ENCODE results near the gene PLCD4.

Gene PLCD4

DNA sequence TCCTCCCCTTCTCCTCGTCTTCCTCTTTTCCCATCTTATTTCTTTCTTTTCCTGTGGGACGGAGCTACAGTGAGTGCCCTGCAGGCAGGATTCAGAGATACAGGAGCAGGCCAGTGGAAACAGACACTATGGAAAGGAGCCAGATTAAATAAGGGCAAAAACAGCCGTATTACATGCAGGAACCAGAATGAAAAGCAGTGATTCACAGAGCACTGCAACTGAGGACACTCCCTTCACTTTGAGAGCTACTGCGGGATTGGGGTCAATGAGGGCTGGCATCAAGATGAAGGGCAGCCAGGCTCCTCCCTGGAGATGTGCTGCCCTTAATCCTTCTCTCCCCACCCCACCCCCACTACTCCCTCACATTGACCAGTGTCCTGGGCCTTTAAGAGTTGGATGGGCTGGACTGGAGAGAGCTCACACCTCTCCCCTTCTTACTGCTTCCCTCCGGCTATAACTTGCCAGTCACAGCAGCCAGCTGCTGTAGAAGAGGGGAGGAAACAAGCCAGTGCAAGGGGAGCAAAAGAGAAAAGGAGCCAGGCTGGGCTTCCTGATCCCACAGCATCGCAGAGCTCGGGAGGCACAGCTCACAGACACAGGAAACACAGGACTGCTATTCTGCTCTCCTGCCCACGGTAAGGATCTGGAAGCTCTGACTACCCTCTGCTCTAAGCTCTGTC, at the start of gene PLCD4:
Gene PLCD4, plus strand, starts transcription at position 464 of the 680 bp plus-strand sequence. CDS start 7,841 bp downstream, outside the sequence.
- no peak within 1 kb of the TSS for H3K4me3 ChIP-seq (IDR thresholded peaks at IDR 0.05; ENCODE audit: insufficient read depth, low read depth, low read length)
- H3K9ac ChIP-seq = no peak within 1 kb of the TSS
- no peak within 1 kb of the TSS for H2AFZ ChIP-seq (ENCODE audit: low read depth)
- no peak within 1 kb of the TSS for H3K27ac ChIP-seq
- TF ChIP-seq, protein P1, sequence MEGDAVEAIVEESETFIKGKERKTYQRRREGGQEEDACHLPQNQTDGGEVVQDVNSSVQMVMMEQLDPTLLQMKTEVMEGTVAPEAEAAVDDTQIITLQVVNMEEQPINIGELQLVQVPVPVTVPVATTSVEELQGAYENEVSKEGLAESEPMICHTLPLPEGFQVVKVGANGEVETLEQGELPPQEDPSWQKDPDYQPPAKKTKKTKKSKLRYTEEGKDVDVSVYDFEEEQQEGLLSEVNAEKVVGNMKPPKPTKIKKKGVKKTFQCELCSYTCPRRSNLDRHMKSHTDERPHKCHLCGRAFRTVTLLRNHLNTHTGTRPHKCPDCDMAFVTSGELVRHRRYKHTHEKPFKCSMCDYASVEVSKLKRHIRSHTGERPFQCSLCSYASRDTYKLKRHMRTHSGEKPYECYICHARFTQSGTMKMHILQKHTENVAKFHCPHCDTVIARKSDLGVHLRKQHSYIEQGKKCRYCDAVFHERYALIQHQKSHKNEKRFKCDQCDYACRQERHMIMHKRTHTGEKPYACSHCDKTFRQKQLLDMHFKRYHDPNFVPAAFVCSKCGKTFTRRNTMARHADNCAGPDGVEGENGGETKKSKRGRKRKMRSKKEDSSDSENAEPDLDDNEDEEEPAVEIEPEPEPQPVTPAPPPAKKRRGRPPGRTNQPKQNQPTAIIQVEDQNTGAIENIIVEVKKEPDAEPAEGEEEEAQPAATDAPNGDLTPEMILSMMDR (conservative IDR thresholded peaks at IDR 0.05; ENCODE audit: low read depth, low read length) = no peak
- H3K4me2 ChIP-seq = no peak within 1 kb of the TSS
- H3K4me1 ChIP-seq (ENCODE audit: low read depth, poor library complexity, severe bottlenecking) = no peaks in the 10 kb centered on the region
- no peaks in the 10 kb centered on the region for H4K20me1 ChIP-seq (ENCODE audit: insufficient read depth)
- no peaks in the 10 kb centered on the region for H3K79me2 ChIP-seq (ENCODE audit: insufficient read depth, low read depth)
- H3K27me3 ChIP-seq (ENCODE audit: insufficient read depth, low read depth) = no peaks in the 10 kb centered on the region
- H3K36me3 ChIP-seq (ENCODE audit: insufficient read depth) = no peaks in the 10 kb centered on the region

DNA sequence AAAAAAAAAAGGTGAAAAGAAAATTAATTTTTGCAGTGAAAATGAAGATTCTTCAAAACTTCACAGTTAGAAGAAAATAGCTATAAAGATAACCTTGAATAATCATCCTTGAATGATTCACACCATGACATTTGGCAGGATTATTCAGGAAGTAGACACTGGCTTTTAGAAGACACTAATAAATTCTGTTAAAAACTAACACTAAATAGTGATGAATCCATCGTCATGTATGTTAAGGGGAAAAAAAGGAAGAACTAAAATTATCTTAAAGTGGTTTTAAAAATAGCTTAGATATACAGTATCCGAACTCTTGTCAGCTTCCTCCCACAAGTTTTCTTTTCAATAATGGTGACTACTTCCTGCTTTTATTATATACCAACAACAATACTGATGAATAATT, 49.8 kb upstream of the PLCD4 start:
- Histone ChIP-seq H3K4me1 (ENCODE audit: low read depth, poor library complexity, severe bottlenecking) (no peaks in the 10 kb centered on the region), H3K4me2 (no peak overlapping the region), H3K79me2 (ENCODE audit: insufficient read depth, low read depth) (no peaks in the 10 kb centered on the region; the same call in 1 of the 2 replicates), H3K9ac (no peak overlapping the region), H4K20me1 (ENCODE audit: insufficient read depth) (no peaks in the 10 kb centered on the region), H3K36me3 (ENCODE audit: insufficient read depth) (no peaks in the 10 kb centered on the region; the same call in 1 of the 2 replicates), H2AFZ (ENCODE audit: low read depth) (no peak overlapping the region), H3K27ac (no peak overlapping the region), H3K27me3 (ENCODE audit: insufficient read depth, low read depth) (no peaks in the 10 kb centered on the region), H3K4me3 (IDR thresholded peaks at IDR 0.05; ENCODE audit: insufficient read depth, low read depth, low read length) (no peak overlapping the region)
- TF ChIP-seq, protein P1 (conservative IDR thresholded peaks at IDR 0.05; ENCODE audit: low read depth, low read length) = no peak

DNA sequence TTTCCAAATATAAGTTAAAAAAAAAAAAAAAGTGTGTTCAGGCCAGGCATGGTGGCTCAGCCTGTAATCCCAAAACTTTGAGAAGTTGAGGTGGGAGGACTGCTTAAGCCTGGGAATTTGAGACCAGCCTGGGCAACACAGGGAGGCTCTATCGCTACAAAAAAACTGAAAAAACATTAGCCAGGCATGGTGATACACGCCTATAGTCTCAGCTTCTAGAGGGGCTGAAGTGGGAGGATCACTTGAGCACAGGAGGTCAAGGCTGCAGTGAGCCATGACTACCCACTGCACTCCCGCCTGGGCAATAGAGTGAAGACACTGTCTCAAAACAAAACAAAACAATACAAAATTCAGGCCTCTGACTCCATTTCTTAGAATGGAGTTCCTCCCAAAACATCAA, 48.7 kb upstream of the PLCD4 start:
- Histone ChIP-seq H3K27ac (no peak overlapping the region), H3K4me1 (ENCODE audit: low read depth, poor library complexity, severe bottlenecking) (no peaks in the 10 kb centered on the region), H3K36me3 (ENCODE audit: insufficient read depth) (no peaks in the 10 kb centered on the region), H3K4me2 (no peak overlapping the region), H4K20me1 (ENCODE audit: insufficient read depth) (no peaks in the 10 kb centered on the region), H3K79me2 (ENCODE audit: insufficient read depth, low read depth) (no peaks in the 10 kb centered on the region; the same call in 1 of the 2 replicates), H3K4me3 (IDR thresholded peaks at IDR 0.05; ENCODE audit: insufficient read depth, low read depth, low read length) (no peak overlapping the region), H3K27me3 (ENCODE audit: insufficient read depth, low read depth) (no peaks in the 10 kb centered on the region), H2AFZ (ENCODE audit: low read depth) (no peak overlapping the region), H3K9ac (no peak overlapping the region)
- TF ChIP-seq, protein P1 (conservative IDR thresholded peaks at IDR 0.05; ENCODE audit: low read depth, low read length) = no peak

DNA sequence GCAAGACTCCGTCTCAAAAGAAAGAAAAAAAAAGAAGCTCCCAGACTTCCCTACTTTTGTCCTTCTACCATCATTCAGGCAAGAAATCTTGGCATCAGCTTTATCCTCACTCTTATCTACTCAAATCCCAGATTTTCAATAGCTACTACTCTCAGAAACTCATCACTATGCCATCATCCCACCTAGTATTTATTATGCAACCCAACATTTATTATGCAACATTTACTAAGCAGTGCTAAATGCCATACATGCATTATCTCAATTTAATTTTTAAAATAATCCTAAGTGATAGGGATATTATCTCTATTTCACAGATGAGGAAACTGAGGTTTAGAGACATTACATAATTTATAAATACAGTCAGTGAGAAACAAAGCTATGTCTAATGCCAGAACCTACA, 43.6 kb upstream of the PLCD4 start:
- H3K36me3 ChIP-seq (ENCODE audit: insufficient read depth) = no peaks in the 10 kb centered on the region
- H4K20me1 ChIP-seq (ENCODE audit: insufficient read depth) = no peaks in the 10 kb centered on the region; the same call in 1 of the 2 replicates
- peaks cover 33% of the 10 kb centered on the region for H3K79me2 ChIP-seq (ENCODE audit: insufficient read depth, low read depth)
- H3K4me2 ChIP-seq = no peak overlapping the region
- peaks cover 20% of the 10 kb centered on the region for H3K4me1 ChIP-seq (ENCODE audit: low read depth, poor library complexity, severe bottlenecking)
- no peak overlapping the region for H2AFZ ChIP-seq (ENCODE audit: low read depth)
- no peak overlapping the region for H3K4me3 ChIP-seq (IDR thresholded peaks at IDR 0.05; ENCODE audit: insufficient read depth, low read depth, low read length)
- no peak overlapping the region for H3K9ac ChIP-seq
- H3K27me3 ChIP-seq (ENCODE audit: insufficient read depth, low read depth) = no peaks in the 10 kb centered on the region
- H3K27ac ChIP-seq = no peak overlapping the region
- TF ChIP-seq, protein P1 (conservative IDR thresholded peaks at IDR 0.05; ENCODE audit: low read depth, low read length) = no peak
